ENCODE data around the gene KAZN. TPM values are rescaled to one million over a fixed set of nuclear protein-coding genes. Genes with fewer than 3 reads are reported as not detected.

The KAZN gene
- total RNA-seq, 1 donor from 2014 or later = 21.2 TPM

- Histone ChIP-seq H3K9me3 (no peaks in the 10 kb centered on the region), H3K27me3 (ENCODE audit: low read depth) (peaks cover 5% of the 10 kb centered on the region), H3K4me3 (no peak overlapping the region), H3K27ac (no peak overlapping the region), H3K36me3 (no peaks in the 10 kb centered on the region), H3K4me1 (no peaks in the 10 kb centered on the region)
- no peak for TF ChIP-seq CTCF (IDR thresholded peaks at IDR 0.05)
- intact Hi-C loops (cut with DNase I) = no loop called here
- ATAC-seq (no peak), DNase-seq (no peak)
These were observed 98.9 kb downstream of the KAZN start for GRCh38 chr1:14697353-14697752.

GRCh38 chr1:14698314-14698713 lies 99.8 kb downstream of the KAZN start:
- no peaks in the 10 kb centered on the region for H3K9me3 ChIP-seq
- intact Hi-C loops (cut with DNase I) = no loop called here
- no peak for ATAC-seq
- no peak for TF ChIP-seq CTCF (IDR thresholded peaks at IDR 0.05)
- no peak for DNase-seq
- H3K4me3 ChIP-seq = no peak overlapping the region
- peaks cover 5% of the 10 kb centered on the region for H3K27me3 ChIP-seq (ENCODE audit: low read depth)
- no peak overlapping the region for H3K27ac ChIP-seq
- no peaks in the 10 kb centered on the region for H3K4me1 ChIP-seq
- no peaks in the 10 kb centered on the region for H3K36me3 ChIP-seq

GRCh38 chr1:14699620-14700019 lies 101.1 kb downstream of the KAZN start:
- ATAC-seq (no peak), DNase-seq (no peak)
- TF ChIP-seq CTCF (IDR thresholded peaks at IDR 0.05) = no peak
- Histone ChIP-seq H3K27me3 (ENCODE audit: low read depth) (peaks cover 5% of the 10 kb centered on the region), H3K4me3 (no peak overlapping the region), H3K36me3 (no peaks in the 10 kb centered on the region), H3K9me3 (no peaks in the 10 kb centered on the region), H3K4me1 (no peaks in the 10 kb centered on the region), H3K27ac (no peak overlapping the region)
- intact Hi-C loops (cut with DNase I) = no loop called here

- Histone ChIP-seq H3K4me3 (no peak overlapping the region), H3K27me3 (ENCODE audit: low read depth) (no peaks in the 10 kb centered on the region), H3K36me3 (no peaks in the 10 kb centered on the region), H3K4me1 (no peaks in the 10 kb centered on the region), H3K9me3 (no peaks in the 10 kb centered on the region), H3K27ac (no peak overlapping the region)
- intact Hi-C loops (cut with DNase I) = no loop called here
- ATAC-seq = no peak
- DNase-seq = no peak
- TF ChIP-seq CTCF (IDR thresholded peaks at IDR 0.05) = no peak
These were observed 106.4 kb downstream of the KAZN start for GRCh38 chr1:14704846-14705245.

GRCh38 chr1:14705824-14706223 lies 107.3 kb downstream of the KAZN start:
- Histone ChIP-seq H3K36me3 (no peaks in the 10 kb centered on the region), H3K4me1 (no peaks in the 10 kb centered on the region), H3K27me3 (ENCODE audit: low read depth) (no peaks in the 10 kb centered on the region), H3K9me3 (no peaks in the 10 kb centered on the region), H3K4me3 (no peak overlapping the region), H3K27ac (no peak overlapping the region)
- TF ChIP-seq CTCF (IDR thresholded peaks at IDR 0.05) = no peak
- ATAC-seq (no peak), DNase-seq (no peak)
- intact Hi-C loops (cut with DNase I) = no loop called here

GRCh38 chr1:14706631-14707030 lies 108.1 kb downstream of the KAZN start:
- no peak overlapping the region for H3K4me3 ChIP-seq
- H3K9me3 ChIP-seq = no peaks in the 10 kb centered on the region
- H3K36me3 ChIP-seq = no peaks in the 10 kb centered on the region
- ATAC-seq = no peak
- intact Hi-C loops (cut with DNase I) = no loop called here
- no peaks in the 10 kb centered on the region for H3K4me1 ChIP-seq
- H3K27ac ChIP-seq = no peak overlapping the region
- H3K27me3 ChIP-seq (ENCODE audit: low read depth) = no peaks in the 10 kb centered on the region
- no peak for TF ChIP-seq CTCF (IDR thresholded peaks at IDR 0.05)
- no peak for DNase-seq
